Activated naive CD4-positive, alpha-beta T cell treated with anti-CD3 and anti-CD28 coated beads for 36 hours (primary cell): ENCODE results near the gene TAS2R46. TPM values are rescaled to one million over a fixed set of nuclear protein-coding genes. Genes with fewer than 3 reads are reported as not detected.
"Not testable (repeated sequence)": the region's sequence is repeated elsewhere in the genome, so short reads cannot be mapped to it uniquely, and the experiment has no call there.

ENCODE experiments used
- CTCF ChIA-PET: fragments of 350-600 bp; sonication (Branson Sonifier 250); formaldehyde crosslinking; loops from one replicate; lab custom pipeline; 2021; ENCODE audit warnings: antibody characterized with exemption; lab: Charles Lee
- DNase-seq: peaks from one replicate; pipeline ENCODE4 v3.0.0-alpha.2; 2020
- H3K27ac Mint-ChIP-seq: one replicate; pipeline ENCODE4 v1.8.0; 2021; ENCODE audit warnings: mild to moderate bottlenecking, mixed read lengths
- H3K27me3 Mint-ChIP-seq: one replicate; pipeline ENCODE4 v1.8.0; 2021; ENCODE audit warnings: low read depth, mixed read lengths
- H3K36me3 Mint-ChIP-seq: one replicate; pipeline ENCODE4 v1.8.0; 2021; ENCODE audit warnings: low read depth, mixed read lengths
- H3K4me1 Mint-ChIP-seq: one replicate; pipeline ENCODE4 v1.8.0; 2021; ENCODE audit warnings: low read depth, mixed read lengths
- H3K4me3 Mint-ChIP-seq: one replicate; pipeline ENCODE4 v1.8.0; 2021; ENCODE audit warnings: mild to moderate bottlenecking, moderate library complexity, mixed read lengths
- H3K9me3 Mint-ChIP-seq: one replicate; pipeline ENCODE4 v1.8.0; 2021; ENCODE audit warnings: mixed read lengths
- intact Hi-C: fragments of 100-400 bp; cut with micrococcal nuclease; formaldehyde crosslinking; loops from one replicate; pipeline ENCODE4 v1.15.1; 2023
- total RNA-seq, 2 experiments: library from RNA; stranded (reverse); gene quantifications; one replicate each; pipeline ENCODE4 v1.2.3, GENCODE V29; 2021

TAS2R46 gene
- total RNA-seq, 2 experiments from 2014 or later, result 0.27 to 0.31 TPM

DNA sequence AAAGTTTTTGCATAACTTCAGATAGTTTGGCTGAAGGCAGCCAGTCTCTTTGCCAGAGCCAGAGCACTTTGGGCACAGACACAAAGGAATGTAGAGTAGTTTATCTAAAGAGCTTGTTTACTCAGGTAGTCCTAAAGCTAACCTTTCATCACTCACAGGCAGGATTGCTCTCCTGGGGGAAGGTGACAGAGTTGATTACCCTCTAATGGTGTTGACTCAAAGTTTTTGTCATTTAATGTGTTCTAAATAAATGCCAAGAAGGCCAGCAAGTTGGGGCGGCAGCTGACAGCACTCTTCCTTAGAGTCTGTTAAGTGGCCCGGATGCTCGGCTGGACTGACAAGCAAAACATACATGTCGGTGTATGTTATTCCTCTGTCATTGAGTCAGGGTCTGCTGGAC is 9.3 kb upstream of the TAS2R46 start:
- Mint-ChIP-seq H3K27me3 (no peaks in the 10 kb centered on the region), H3K36me3 (peaks cover 8% of the 10 kb centered on the region), H3K9me3 (no peaks in the 10 kb centered on the region), H3K4me1 (peaks cover 4% of the 10 kb centered on the region), H3K27ac (no peak overlapping the region), H3K4me3 (no peak overlapping the region)
- intact Hi-C loops, result no loop called here
- CTCF ChIA-PET, result no interaction called here
- DNase-seq, result no peak

DNA sequence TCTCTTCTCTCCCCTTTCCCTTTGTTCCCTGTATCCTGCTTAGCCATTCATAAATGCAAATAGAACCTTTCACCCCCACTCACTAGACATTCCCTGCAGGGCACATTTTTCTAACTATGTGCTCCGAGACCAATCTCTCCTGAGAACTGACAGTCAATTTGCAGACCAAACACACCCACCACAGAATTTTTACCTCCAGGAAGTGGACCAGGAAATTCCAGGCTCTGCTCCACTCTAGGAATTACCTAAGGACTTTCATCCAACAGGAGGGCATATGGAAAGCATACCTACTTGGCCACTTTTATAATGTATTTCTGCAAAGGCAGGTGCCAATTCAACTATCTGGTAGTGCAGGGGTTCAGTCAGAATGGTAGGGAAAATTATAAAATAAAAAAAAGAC is 8.9 kb upstream of the TAS2R46 start:
- intact Hi-C loops, result loop anchor here (1.0 kb wide), 1 partner anchor 56 kb away; no protein-coding TSS in a partner anchor
- H3K36me3 Mint-ChIP-seq, result peaks cover 8% of the 10 kb centered on the region
- no peak overlapping the region for H3K27ac Mint-ChIP-seq
- H3K4me1 Mint-ChIP-seq, result peaks cover 4% of the 10 kb centered on the region
- H3K27me3 Mint-ChIP-seq, result no peaks in the 10 kb centered on the region
- no peak overlapping the region for H3K4me3 Mint-ChIP-seq
- DNase-seq, result no peak
- CTCF ChIA-PET, result no interaction called here
- no peaks in the 10 kb centered on the region for H3K9me3 Mint-ChIP-seq

DNA sequence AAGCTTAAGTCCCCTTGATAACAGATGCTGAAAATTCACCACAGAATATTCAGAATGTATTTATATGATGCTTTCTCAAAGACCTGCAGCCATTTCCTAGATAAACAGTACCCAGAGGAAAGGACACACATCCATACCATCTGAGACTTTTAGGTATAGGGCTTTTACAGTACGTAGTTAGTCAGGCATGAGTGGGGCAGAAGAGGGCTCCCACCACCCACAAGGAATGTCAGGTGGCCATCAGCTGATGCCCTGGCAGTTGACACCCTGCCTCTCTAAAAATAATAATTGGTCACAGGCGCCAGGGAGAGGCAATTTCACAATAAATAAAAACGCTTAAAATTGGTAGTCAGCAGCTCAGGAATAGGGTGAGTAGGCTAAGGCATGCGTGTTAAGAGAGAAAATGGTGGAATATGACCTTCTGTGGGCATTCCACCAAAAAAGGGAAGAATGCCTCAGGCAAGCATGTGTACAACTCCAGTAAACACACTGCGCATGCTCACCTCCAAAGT is 7.8 kb upstream of the TAS2R46 start:
- intact Hi-C loops, result loop anchor here (1.0 kb wide), 1 partner anchor 55 kb away; no protein-coding TSS in a partner anchor
- Mint-ChIP-seq H3K36me3 (peaks cover 8% of the 10 kb centered on the region), H3K27me3 (no peaks in the 10 kb centered on the region), H3K4me3 (no peak overlapping the region), H3K9me3 (no peaks in the 10 kb centered on the region), H3K4me1 (no peaks in the 10 kb centered on the region), H3K27ac (no peak overlapping the region)
- CTCF ChIA-PET, result no interaction called here
- DNase-seq, result no peak

- H3K4me1 Mint-ChIP-seq, result no peaks in the 10 kb centered on the region
These were observed 5.4 kb upstream of the TAS2R46 start for GRCh38 chr12:11067514-11067913.

DNA sequence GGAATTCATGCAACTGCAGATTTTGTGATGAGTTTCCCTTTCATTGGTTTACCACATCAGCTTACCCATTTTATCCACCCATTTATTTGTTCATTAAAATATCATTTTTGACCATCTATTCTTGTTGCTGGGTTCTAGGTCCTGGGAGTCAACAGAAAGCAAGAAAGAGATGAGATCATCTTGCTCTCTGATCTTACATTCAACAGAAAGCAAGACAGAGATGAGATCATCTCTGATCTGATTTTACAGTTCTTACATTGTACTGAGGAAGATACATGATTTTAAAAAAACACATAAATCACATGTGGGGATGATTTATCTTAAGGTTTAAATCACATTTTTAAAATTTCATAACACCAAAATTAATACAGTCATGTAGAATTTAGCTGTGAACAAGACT is 2.3 kb downstream of the TAS2R46 start:
- CTCF ChIA-PET, result no interaction called here
- peaks cover 4% of the 10 kb centered on the region for H3K4me1 Mint-ChIP-seq

More at GRCh38 chr12:11067514-11067913, 5.4 kb upstream of the TAS2R46 start:
- intact Hi-C loops, result no loop called here
- DNase-seq, result no peak
- Mint-ChIP-seq H3K9me3 (no peaks in the 10 kb centered on the region), H3K27ac (no peak overlapping the region), H3K4me3 (no peak overlapping the region), H3K36me3 (peaks cover 10% of the 10 kb centered on the region), H3K27me3 (no peaks in the 10 kb centered on the region)
- CTCF ChIA-PET, result interaction anchor here (0.6 kb wide), 1 partner anchor 126 kb away, joined by 3 read pairs; no protein-coding TSS in a partner anchor

GRCh38 chr12:11059041-11059440 is 3.1 kb downstream of the TAS2R46 start:
- CTCF ChIA-PET, result no interaction called here
- no peak overlapping the region for H3K4me3 Mint-ChIP-seq
- intact Hi-C loops, result no loop called here
- DNase-seq, result no peak
- no peaks in the 10 kb centered on the region for H3K27me3 Mint-ChIP-seq
- H3K27ac Mint-ChIP-seq, result no peak overlapping the region
- peaks cover 13% of the 10 kb centered on the region for H3K36me3 Mint-ChIP-seq
- H3K9me3 Mint-ChIP-seq, result no peaks in the 10 kb centered on the region
- H3K4me1 Mint-ChIP-seq, result peaks cover 4% of the 10 kb centered on the region

More for the DNA sequence above, 2.3 kb downstream of the TAS2R46 start:
- no peak overlapping the region for H3K4me3 Mint-ChIP-seq
- H3K9me3 Mint-ChIP-seq, result no peaks in the 10 kb centered on the region
- no peak for DNase-seq
- no peak overlapping the region for H3K27ac Mint-ChIP-seq
- intact Hi-C loops, result no loop called here
- no peaks in the 10 kb centered on the region for H3K27me3 Mint-ChIP-seq
- peaks cover 15% of the 10 kb centered on the region for H3K36me3 Mint-ChIP-seq

- no peak for DNase-seq
- Mint-ChIP-seq H3K4me1 (peaks cover 3% of the 10 kb centered on the region), H3K27me3 (no peaks in the 10 kb centered on the region), H3K36me3 (peaks cover 23% of the 10 kb centered on the region), H3K4me3 (no peak overlapping the region), H3K9me3 (peaks cover 14% of the 10 kb centered on the region), H3K27ac (no peak overlapping the region)
- intact Hi-C loops, result no loop called here
- CTCF ChIA-PET, result no interaction called here
These were observed 6.8 kb downstream of the TAS2R46 start for GRCh38 chr12:11055306-11055705.

GRCh38 chr12:11049806-11050531 is 12.1 kb downstream of the TAS2R46 start:
- H3K4me3 Mint-ChIP-seq, DNase-seq, CTCF ChIA-PET, H3K4me1 Mint-ChIP-seq, H3K27me3 Mint-ChIP-seq, H3K27ac Mint-ChIP-seq, intact Hi-C loops: not testable (repeated sequence)
- peaks cover 17% of the 10 kb centered on the region for H3K9me3 Mint-ChIP-seq
- peaks cover 31% of the 10 kb centered on the region for H3K36me3 Mint-ChIP-seq

GRCh38 chr12:11041366-11041765 is 20.7 kb downstream of the TAS2R46 start:
- intact Hi-C loops, H3K4me1 Mint-ChIP-seq, H3K27ac Mint-ChIP-seq, DNase-seq, H3K4me3 Mint-ChIP-seq, CTCF ChIA-PET, H3K9me3 Mint-ChIP-seq, H3K27me3 Mint-ChIP-seq: not testable (repeated sequence)
- peaks cover 49% of the 10 kb centered on the region for H3K36me3 Mint-ChIP-seq

GRCh38 chr12:11040162-11040561 is 21.9 kb downstream of the TAS2R46 start:
- intact Hi-C loops, result no loop called here
- no peak for DNase-seq
- H3K4me1 Mint-ChIP-seq, result no peaks in the 10 kb centered on the region
- no peak overlapping the region for H3K27ac Mint-ChIP-seq
- H3K27me3 Mint-ChIP-seq, result no peaks in the 10 kb centered on the region
- no peaks in the 10 kb centered on the region for H3K9me3 Mint-ChIP-seq
- H3K36me3 Mint-ChIP-seq, result peaks cover 48% of the 10 kb centered on the region
- no peak overlapping the region for H3K4me3 Mint-ChIP-seq
- CTCF ChIA-PET, result interaction anchor here (0.6 kb wide), 1 partner anchor 23 kb away, joined by 3 read pairs; no protein-coding TSS in a partner anchor

- CTCF ChIA-PET, result no interaction called here
- Mint-ChIP-seq H3K27ac (no peak overlapping the region), H3K27me3 (no peaks in the 10 kb centered on the region), H3K4me3 (no peak overlapping the region), H3K9me3 (no peaks in the 10 kb centered on the region), H3K4me1 (no peaks in the 10 kb centered on the region), H3K36me3 (peaks cover 40% of the 10 kb centered on the region)
- intact Hi-C loops, result loop anchor here (1.0 kb wide), 1 partner anchor 27 kb away; no protein-coding TSS in a partner anchor
- DNase-seq, result no peak
These were observed 22.9 kb downstream of the TAS2R46 start for GRCh38 chr12:11039171-11039570.

- H3K27me3 Mint-ChIP-seq, CTCF ChIA-PET, intact Hi-C loops, H3K9me3 Mint-ChIP-seq, H3K4me1 Mint-ChIP-seq, DNase-seq, H3K27ac Mint-ChIP-seq, H3K4me3 Mint-ChIP-seq: not testable (repeated sequence)
- H3K36me3 Mint-ChIP-seq, result peaks cover 22% of the 10 kb centered on the region
These were observed 28.1 kb downstream of the TAS2R46 start for GRCh38 chr12:11033959-11034358.

DNA sequence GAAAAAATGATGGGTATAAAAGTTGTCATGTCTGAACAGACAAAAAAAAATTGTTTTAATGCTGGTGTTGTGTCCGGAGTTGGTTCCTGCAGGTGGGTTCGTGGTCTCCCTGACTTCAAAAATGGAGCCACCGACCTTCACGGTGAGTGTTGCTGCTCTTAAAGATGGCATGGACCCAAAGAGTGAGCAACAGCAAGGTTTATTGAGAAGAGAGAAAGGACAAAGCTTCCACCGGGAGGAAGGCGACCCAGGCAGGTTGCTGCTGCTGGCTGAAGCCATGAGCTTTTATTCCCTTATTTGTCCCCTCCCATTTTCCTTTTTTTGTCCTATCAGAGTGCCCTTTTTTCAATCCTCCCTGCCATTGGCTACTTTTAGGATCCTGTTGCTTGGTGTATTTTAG is 30.8 kb downstream of the TAS2R46 start, which contains the start of gene TAS2R31:
Gene TAS2R31 (minus strand): TSS at position 101 of the 400 bp plus-strand sequence. CDS start 72 bp downstream, at position 29.
- Mint-ChIP-seq H3K36me3 (peaks cover 30% of the 10 kb centered on the region), H3K4me3 (no peak within 1 kb of the TSS)

More for the DNA sequence above, 30.8 kb downstream of the TAS2R46 start, which contains the start of gene TAS2R31:
- no peak for DNase-seq
- intact Hi-C loops, result no loop called here
- H3K4me1 Mint-ChIP-seq, result no peaks in the 10 kb centered on the region
- CTCF ChIA-PET, result no interaction called here
- no peak within 1 kb of the TSS for H3K27ac Mint-ChIP-seq
- no peaks in the 10 kb centered on the region for H3K27me3 Mint-ChIP-seq
- no peaks in the 10 kb centered on the region for H3K9me3 Mint-ChIP-seq
